Raji (cell line): ENCODE measurements around the gene RAB3A.

Source experiments
- POLR2A ChIP-seq: IDR thresholded peaks from 2 replicates; pipeline ENCODE4 v1.6.1; 2011; ENCODE audit warnings: low read depth, low read length, control low read depth; ENCODE audit not compliant: insufficient read depth

Gene RAB3A

DNA sequence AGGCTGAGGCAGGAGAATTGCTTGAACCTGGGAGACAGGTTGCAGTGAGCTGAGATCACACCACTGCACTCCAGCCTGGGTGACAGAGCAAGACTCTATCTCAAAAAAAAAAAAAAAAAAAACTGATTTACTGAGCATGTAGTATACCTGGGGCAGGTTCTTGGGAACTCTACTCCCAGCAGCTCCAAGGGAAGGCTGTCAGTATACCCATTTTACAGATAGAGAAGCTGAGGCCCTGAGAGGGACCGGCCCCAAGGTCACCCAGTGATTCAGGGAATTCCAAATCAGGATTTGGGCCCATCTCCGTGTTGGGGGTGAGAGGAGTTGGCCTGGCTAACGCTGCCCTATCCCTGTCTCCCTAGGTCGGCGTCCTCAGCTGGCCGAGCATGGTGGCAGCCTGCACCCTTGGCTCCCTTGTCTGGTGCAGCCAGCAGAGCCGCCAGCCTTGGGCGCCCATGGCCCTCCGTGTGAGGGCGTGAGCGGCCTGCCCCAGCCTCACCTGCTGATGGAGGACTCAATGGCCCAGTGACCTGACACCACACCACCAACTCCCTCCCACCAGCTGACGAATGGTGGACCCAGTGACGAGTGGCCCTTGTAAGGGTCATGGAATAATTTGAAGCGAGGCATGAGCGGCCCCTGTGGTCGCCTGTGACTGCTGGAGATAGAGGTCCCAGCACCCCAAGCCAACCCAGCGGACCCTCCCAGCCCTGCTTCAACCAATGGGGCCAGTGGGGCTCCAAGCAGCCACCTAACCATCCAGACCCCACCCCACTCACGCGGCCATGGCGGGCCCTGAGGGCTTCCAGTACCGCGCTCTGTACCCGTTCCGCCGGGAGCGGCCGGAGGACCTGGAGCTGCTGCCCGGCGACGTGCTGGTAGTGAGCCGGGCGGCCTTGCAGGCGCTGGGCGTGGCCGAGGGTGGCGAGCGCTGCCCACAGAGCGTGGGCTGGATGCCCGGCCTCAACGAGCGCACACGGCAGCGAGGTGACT lies 48.5 kb downstream of the RAB3A start:
- no peak for TF ChIP-seq POLR2A

DNA sequence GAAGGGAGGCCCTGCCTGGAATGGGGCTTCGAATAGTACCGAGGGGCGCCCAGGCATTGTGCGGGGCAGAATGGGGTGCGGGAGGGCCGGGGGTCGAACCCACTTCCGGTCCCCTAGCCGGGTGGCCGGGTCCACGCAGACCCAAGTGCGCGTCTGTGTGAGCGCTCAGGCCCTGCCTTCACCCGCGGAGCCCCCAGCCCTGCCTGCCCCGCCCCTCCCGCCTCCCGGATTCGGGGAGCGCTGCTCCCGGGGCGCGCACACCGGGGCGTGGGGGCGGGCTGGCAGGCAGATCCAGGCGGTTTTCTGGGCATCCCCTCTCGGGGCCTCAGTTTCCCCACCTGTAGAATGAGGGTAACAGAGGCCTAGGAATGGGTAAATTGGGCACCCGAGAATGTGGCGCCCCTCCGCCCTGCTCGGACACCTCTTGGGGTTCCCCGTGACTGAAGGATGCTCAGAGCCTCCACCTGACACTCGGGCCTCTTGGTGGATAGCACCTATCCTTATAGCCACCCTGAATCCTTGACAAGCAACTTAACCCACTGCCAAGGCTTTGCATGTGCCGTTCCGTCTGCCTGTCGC lies 50.2 kb downstream of the RAB3A start:
- TF ChIP-seq POLR2A, result no peak

DNA sequence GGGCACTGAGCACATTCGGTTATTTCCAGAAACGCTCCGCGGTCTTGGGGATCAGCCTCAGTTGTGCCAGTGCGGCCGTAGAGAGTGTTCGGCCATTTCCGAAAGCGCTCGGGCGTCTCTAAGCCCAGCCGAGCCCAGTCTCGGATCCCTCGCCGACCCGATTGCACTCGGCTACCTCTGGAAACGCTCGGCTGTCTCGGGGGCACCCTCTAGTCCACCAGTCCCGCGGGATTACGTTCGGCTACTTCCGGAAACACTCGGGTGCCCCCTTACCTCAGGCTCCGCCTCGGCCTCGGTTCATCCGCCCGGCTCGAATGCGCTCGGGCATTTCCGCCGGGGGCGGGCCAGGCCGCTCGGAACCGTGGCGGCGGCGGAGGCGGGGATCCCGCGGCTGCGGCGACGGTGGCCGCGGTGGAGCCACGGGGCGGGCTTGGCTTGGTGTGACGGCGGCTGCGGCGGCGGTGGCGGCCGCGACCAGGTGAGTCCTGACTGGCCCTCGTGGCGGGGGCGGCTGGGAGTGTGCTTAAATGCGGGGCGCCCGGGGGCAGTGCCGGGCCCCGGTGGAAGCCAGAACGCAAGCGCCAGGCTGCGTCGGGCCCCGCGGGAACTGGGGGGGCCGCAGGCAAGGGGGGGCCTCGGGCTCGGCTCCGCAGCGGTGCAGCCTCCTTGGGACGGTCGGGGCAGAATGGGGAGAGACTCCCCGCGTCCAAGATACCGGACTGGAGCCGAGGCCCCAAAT lies 50.9 kb downstream of the RAB3A start, which contains the start of gene PIK3R2:
TSS of gene PIK3R2 (plus strand) at position 347 of the 739 bp plus-strand sequence. CDS start 2,717 bp downstream, outside the sequence.
- peak; percentile 71 for TF ChIP-seq POLR2A

DNA sequence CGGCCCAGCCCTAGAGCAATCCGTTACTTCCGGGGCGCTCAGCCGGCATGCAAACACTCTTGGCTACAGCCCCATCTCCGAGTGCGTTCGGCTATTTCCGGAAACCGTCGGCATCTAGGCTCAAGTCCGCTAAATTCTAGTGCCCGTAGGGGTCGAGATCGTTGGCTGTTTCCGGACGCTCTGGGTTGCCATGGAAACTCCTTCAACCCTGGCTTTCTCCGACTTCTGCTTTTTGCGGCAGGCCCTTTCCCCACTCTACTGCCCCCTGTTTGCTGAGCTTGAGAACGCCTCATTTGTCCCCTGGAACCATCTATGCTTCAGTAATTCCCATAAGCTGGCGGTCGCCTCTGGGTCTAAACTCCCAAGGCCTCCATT lies 51.4 kb downstream of the RAB3A start:
- TF ChIP-seq POLR2A, result peak; percentile 44; the same call in 1 of the 2 replicates

DNA sequence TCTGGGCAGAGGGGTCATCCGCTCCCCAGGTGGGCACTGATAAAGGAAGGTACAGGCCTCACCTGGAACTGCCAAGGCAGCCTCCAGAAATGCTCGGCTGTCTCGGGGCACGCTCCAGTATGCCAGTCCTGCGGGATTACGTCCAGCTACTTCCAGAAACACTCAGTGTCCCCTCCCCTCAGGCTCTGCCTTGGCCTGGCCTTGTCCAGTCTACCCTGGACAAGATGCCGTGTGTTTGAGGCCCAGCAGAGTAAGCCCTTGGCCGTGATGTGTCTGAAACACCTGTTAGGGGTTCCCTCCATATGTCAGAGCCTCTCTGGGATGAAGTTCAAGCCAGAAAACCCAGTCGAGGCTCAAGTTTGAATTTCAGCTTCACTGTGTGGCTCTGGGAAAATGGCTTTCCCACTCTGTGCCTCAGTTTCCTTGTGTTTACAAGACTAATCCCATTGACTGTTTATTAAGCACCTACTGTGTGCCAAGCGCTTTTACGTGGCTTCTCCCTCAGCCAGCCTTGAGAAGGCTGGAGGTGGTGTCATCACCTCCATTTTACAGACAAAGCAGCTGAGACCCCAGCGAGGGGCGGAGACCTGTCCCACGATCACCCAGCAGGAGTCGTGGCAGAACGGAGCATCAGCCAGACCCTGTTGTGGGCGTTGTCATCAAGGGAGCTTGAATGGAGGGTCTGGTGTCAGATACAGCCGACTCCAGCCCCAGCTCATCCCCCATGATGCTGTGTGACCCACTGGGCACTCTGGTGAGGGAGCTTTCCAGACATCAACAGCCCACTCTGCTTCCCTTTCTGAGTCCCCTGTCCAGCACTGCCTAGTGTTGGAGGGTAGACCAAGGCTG lies 52.8 kb downstream of the RAB3A start:
- TF ChIP-seq POLR2A, result no peak

DNA sequence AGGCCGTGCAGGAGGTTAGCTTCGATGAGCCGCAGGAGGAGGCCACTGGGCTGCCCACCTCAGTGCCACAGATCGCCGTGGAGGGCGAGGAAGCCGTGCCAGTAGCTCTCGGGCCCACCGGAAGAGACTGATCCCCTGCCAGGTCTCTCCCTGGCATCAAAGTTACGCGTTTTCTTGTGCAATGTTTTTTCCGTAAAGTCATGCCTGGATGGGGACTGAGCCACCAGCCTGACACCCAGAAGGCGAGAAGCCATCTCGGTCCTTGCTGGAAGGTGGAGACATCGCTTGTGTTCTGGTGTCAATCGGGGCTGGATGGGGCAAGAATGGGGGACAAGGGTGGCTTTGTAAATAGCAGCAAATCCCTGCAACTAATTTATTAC lies 54.3 kb downstream of the RAB3A start:
- TF ChIP-seq POLR2A, result no peak

DNA sequence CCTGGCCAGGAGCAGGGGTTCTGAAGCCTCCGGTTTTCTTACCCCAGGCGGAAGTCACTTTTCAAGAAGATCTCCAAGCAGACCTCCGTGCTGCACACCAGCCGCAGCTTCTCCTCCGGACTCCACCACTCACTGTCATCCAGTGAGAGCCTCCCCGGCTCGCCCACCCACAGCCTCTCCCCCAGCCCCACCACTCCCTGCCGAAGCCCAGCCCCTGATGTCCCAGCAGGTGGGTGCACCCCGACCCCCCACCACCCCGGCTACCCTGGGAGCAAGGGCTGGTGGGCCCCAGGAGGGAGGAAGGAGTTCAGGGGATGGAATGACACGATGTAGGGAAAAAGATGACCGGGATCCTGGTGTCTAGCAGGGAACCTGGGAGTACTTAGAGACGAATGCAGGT lies 56.4 kb downstream of the RAB3A start:
- no peak for TF ChIP-seq POLR2A
